ENCODE measurements around the gene GLG1.

- no peak for TF ChIP-seq EZH2 (IDR thresholded peaks at IDR 0.05; ENCODE audit: low read depth)
- no peak for TF ChIP-seq CTCF (conservative IDR thresholded peaks at IDR 0.05)
Observed at GRCh38 chr16:74485916-74486315, 121.0 kb downstream of the GLG1 start.

All from PC-9 (cell line).